K562 (cell line): ENCODE results near the gene E2F2. TPM values are rescaled to one million over a fixed set of nuclear protein-coding genes. Genes with fewer than 3 reads are reported as not detected.

ENCODE experiments used
- CHD1 ChIP-seq: fragments of 200-600 bp; sonication (generic); IDR thresholded peaks from one replicate; pipeline ENCODE4 v1.6.1; 2012; ENCODE audit warnings: mild to moderate bottlenecking, moderate library complexity, low read length, inconsistent platforms
- E2F5 ChIP-seq: sonication (generic); formaldehyde crosslinking; IDR thresholded peaks from 2 replicates; pipeline ENCODE4 v1.8.0; 2022; ENCODE audit warnings: mild to moderate bottlenecking, missing genetic modification reagents
- FOXK1 ChIP-seq: sonication (generic); formaldehyde crosslinking; IDR thresholded peaks from 2 replicates; pipeline ENCODE4 v1.8.0; 2022; ENCODE audit warnings: missing genetic modification reagents, mild to moderate bottlenecking, borderline replicate concordance
- HMGN3 ChIP-seq: IDR thresholded peaks from 2 replicates; pipeline ENCODE4 v1.6.1; 2011; ENCODE audit warnings: borderline replicate concordance, low read depth, mild to moderate bottlenecking, mixed read lengths, low read length; ENCODE audit not compliant: insufficient read length; ENCODE audit errors: extremely low read depth
- JUND ChIP-seq, 2 experiments: IDR thresholded peaks; 2 replicates in 1 of 2; 3 replicates in 1 of 2; pipeline ENCODE4 v1.6.1; 2011; ENCODE audit warnings: borderline replicate concordance in 2 of 2, low read depth in 2 of 2, low read length in 2 of 2, improper control_type of control experiment in 1 of 2, missing biosample characterization in 1 of 2, missing genetic modification characterization in 1 of 2, missing genetic modification reagents in 1 of 2
- L3MBTL2 ChIP-seq: fragments of 450-650 bp; IDR thresholded peaks from 2 replicates; pipeline ENCODE4 v1.6.1; 2016; ENCODE audit warnings: mild to moderate bottlenecking, moderate library complexity
- PHF20 ChIP-seq: fragments of 450-650 bp; IDR thresholded peaks from 2 replicates; pipeline ENCODE4 v1.6.1; 2018; ENCODE audit not compliant: partially characterized antibody
- RBM22 ChIP-seq: fragments of 200-400 bp; formaldehyde crosslinking; IDR thresholded peaks from 2 replicates; pipeline ENCODE4 v1.6.1; 2018; ENCODE audit warnings: low read length, low read depth; ENCODE audit not compliant: poor library complexity, severe bottlenecking
- SNIP1 ChIP-seq: fragments of 450-650 bp; IDR thresholded peaks from 2 replicates; pipeline ENCODE4 v1.7.1; 2017; ENCODE audit warnings: low read depth, mild to moderate bottlenecking
- STAT5A ChIP-seq: IDR thresholded peaks from 2 replicates; pipeline ENCODE4 v1.6.1; 2012; ENCODE audit warnings: low read length, inconsistent platforms, borderline replicate concordance
- TCFL5 ChIP-seq: fragments of 250-450 bp; sonication (Bioruptor Pico); conservative IDR thresholded peaks from 2 replicates; pipeline ENCODE4 v1.6.1; 2021; ENCODE audit warnings: mild to moderate bottlenecking, moderate library complexity, matching md5 sums
- TRIM24 ChIP-seq, 2 experiments: fragments of 450-650 bp; IDR thresholded peaks; 2 replicates each; pipeline ENCODE4 v1.6.1; 2016
- ZNF24 ChIP-seq: fragments of 450-650 bp; IDR thresholded peaks from 2 replicates; pipeline ENCODE4 v1.6.1; 2016
- ZNF274 ChIP-seq: IDR thresholded peaks from 2 replicates; pipeline ENCODE4 v1.6.1; 2011; ENCODE audit warnings: low read depth, mild to moderate bottlenecking, low read length, moderate library complexity, borderline replicate concordance
- ZNF583 ChIP-seq: fragments of 250-450 bp; sonication (Bioruptor Pico); IDR thresholded peaks from 2 replicates; pipeline ENCODE4 v1.4.0; 2020
- polyA plus RNA-seq, 8 experiments: library from polyadenylated mRNA; depleted of rRNA in 4 of 8; stranded (reverse) in 5 of 8; unstranded in 3 of 8; fragments of >200 nt; fragmentation: Nextera tagmentation in 2 of 8; fragmentation: Illumina TruSeq in 1 of 8; extraction: Ambion mirVana in 2 of 8; extraction: Trizol in 1 of 8; gene quantifications; 2 replicates each; pipeline versions ENCODE4 v1.2.1 to v1.2.3, GENCODE V29; 2011 to 2014; ENCODE audit warnings: inconsistent platforms in 1 of 8, missing spikeins in 1 of 8
- total RNA-seq, 7 experiments: library from RNA; depleted of rRNA in 6 of 7; stranded (reverse); fragments of >200 nt in 6 of 7; fragmentation: Illumina TruSeq in 2 of 7; extraction: Trizol in 2 of 7; gene quantifications; 2 replicates each; pipeline versions ENCODE4 v1.2.1 to v1.2.3, GENCODE V29; 2011 to 2021; ENCODE audit warnings: low replicate concordance in 1 of 7
- TF ChIP-seq, protein P1 (sequence below): fragments of 250-450 bp; sonication (Bioruptor Pico); IDR thresholded peaks from 2 replicates; pipeline ENCODE4 v1.4.0; 2020
- TF ChIP-seq, protein P2 (sequence below), 2 experiments: fragments of 250-450 bp in 1 of 2; fragments of 450-650 bp in 1 of 2; sonication (Bioruptor Pico) in 1 of 2; IDR thresholded peaks; 2 replicates each; pipeline versions ENCODE4 v1.6.1 to v1.8.0; 2016 to 2021; ENCODE audit warnings: mild to moderate bottlenecking in 2 of 2, moderate library complexity in 2 of 2, missing compliant biosample characterization in 1 of 2, missing genetic modification characterization in 1 of 2

The E2F2 gene
- total and polyA plus RNA-seq, 9 of the 15 experiments (the other 6 are each of a cell fraction or from before 2014, with no cell fraction given) = 3.1 to 25.3 (median 11.4) TPM

- 0 out of 2 replicates have a peak, but pooled peaks have one; percentile 48 for TF ChIP-seq ZNF583 (CRISPR knock-in tag)
- TF ChIP-seq JUND (IDR thresholded peaks at IDR 0.05; ENCODE audit: borderline replicate concordance, low read depth, low read length) = peak; percentile 66
- peak; percentile 47; the same call in 1 of the 3 replicates for TF ChIP-seq JUND (tag; IDR thresholded peaks at IDR 0.05; ENCODE audit: borderline replicate concordance, low read depth, low read length)
- peak; percentile 42 for TF ChIP-seq PHF20
- no peak for TF ChIP-seq SNIP1
- TF ChIP-seq HMGN3 = peak; percentile 100
- TF ChIP-seq CHD1 = no peak
- peak; percentile 79 for TF ChIP-seq L3MBTL2
- TF ChIP-seq ZNF274 = no peak
- TF ChIP-seq, protein P1, sequence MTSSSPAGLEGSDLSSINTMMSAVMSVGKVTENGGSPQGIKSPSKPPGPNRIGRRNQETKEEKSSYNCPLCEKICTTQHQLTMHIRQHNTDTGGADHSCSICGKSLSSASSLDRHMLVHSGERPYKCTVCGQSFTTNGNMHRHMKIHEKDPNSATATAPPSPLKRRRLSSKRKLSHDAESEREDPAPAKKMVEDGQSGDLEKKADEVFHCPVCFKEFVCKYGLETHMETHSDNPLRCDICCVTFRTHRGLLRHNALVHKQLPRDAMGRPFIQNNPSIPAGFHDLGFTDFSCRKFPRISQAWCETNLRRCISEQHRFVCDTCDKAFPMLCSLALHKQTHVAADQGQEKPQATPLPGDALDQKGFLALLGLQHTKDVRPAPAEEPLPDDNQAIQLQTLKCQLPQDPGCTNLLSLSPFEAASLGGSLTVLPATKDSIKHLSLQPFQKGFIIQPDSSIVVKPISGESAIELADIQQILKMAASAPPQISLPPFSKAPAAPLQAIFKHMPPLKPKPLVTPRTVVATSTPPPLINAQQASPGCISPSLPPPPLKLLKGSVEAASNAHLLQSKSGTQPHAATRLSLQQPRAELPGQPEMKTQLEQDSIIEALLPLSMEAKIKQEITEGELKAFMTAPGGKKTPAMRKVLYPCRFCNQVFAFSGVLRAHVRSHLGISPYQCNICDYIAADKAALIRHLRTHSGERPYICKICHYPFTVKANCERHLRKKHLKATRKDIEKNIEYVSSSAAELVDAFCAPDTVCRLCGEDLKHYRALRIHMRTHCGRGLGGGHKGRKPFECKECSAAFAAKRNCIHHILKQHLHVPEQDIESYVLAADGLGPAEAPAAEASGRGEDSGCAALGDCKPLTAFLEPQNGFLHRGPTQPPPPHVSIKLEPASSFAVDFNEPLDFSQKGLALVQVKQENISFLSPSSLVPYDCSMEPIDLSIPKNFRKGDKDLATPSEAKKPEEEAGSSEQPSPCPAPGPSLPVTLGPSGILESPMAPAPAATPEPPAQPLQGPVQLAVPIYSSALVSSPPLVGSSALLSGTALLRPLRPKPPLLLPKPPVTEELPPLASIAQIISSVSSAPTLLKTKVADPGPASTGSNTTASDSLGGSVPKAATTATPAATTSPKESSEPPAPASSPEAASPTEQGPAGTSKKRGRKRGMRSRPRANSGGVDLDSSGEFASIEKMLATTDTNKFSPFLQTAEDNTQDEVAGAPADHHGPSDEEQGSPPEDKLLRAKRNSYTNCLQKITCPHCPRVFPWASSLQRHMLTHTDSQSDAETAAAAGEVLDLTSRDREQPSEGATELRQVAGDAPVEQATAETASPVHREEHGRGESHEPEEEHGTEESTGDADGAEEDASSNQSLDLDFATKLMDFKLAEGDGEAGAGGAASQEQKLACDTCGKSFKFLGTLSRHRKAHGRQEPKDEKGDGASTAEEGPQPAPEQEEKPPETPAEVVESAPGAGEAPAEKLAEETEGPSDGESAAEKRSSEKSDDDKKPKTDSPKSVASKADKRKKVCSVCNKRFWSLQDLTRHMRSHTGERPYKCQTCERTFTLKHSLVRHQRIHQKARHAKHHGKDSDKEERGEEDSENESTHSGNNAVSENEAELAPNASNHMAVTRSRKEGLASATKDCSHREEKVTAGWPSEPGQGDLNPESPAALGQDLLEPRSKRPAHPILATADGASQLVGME = peak; percentile 68
- TF ChIP-seq FOXK1 (CRISPR knock-in tag) = 0 out of 2 replicates have a peak, but pooled peaks have one; percentile 89
- TF ChIP-seq E2F5 (CRISPR knock-in tag) = 0 out of 2 replicates have a peak, but pooled peaks have one; percentile 71
- TF ChIP-seq STAT5A = no peak
- TF ChIP-seq ZNF24 = peak; percentile 22; the same call in 1 of the 2 replicates
- peak; percentile 53 to 54; a peak in 2 of 4 replicates for TF ChIP-seq TRIM24 (IDR thresholded peaks at IDR 0.05)
- TF ChIP-seq TCFL5 = no peak
- TF ChIP-seq RBM22 = peak; percentile 25
- TF ChIP-seq, protein P2, sequence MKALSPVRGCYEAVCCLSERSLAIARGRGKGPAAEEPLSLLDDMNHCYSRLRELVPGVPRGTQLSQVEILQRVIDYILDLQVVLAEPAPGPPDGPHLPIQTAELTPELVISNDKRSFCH (CRISPR knock-in tag; IDR thresholded peaks at IDR 0.05) = peak; percentile 43; the same call in 1 of the 2 replicates
- TF ChIP-seq, protein P2 (tag; IDR thresholded peaks at IDR 0.05) = no peak
Measured at GRCh38 chr1:23558140-23558871, 27.3 kb upstream of the E2F2 start (continued).
